ENCODE data around the gene CDC42SE2.

DNA sequence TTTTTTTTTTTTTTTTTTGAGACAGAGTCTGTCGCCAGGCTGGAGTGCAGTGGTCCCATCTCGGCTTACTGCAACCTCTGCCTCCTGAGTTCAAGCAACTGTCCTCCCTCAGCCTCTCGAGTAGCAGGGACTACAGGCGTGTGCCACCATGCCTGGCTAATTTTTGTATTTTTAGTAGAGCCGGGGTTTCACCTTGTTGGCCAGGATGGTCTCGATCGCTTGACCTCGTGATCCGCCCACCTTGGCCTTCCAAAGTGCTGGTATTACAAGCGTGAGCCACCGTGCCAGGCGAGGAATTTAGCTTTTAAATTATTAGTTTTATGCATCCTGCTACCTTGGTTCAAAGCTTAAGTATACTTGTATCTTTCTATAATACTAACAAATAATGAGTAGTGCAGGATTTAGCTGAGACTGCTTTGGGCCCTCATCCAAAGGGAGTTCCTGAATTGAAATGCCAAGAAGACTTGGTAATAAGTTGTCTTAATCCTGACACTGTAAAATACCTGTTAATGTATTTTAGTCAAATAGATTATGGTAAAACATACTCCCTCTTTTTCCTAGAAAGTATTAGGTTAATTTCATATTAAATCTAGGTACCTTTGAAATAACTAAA lies 5.0 kb downstream of the CDC42SE2 start:
- TF ChIP-seq CTCF (IDR thresholded peaks at IDR 0.05; ENCODE audit: insufficient read depth, low read length) (no peak), REST (IDR thresholded peaks at IDR 0.05; ENCODE audit: insufficient replicate concordance, low read depth) (no peak), POLR2AphosphoS5 (IDR thresholded peaks at IDR 0.05; ENCODE audit: low read depth) (no peak), GABPA (IDR thresholded peaks at IDR 0.05; ENCODE audit: low read depth) (no peak)
